Urothelium cell line (cell line): ENCODE measurements around the gene SPPL3.

Source experiments
- DNase-seq: peaks from one replicate; pipeline ENCODE4 v3.0.0; 2011; ENCODE audit warnings: low spot score, mixed read lengths
- FAIRE-seq: peaks from 2 replicates; lab custom pipeline; 2011; peaks lifted over from hg19 to GRCh38; lab: Jason Lieb, UNC

SPPL3 gene

DNA sequence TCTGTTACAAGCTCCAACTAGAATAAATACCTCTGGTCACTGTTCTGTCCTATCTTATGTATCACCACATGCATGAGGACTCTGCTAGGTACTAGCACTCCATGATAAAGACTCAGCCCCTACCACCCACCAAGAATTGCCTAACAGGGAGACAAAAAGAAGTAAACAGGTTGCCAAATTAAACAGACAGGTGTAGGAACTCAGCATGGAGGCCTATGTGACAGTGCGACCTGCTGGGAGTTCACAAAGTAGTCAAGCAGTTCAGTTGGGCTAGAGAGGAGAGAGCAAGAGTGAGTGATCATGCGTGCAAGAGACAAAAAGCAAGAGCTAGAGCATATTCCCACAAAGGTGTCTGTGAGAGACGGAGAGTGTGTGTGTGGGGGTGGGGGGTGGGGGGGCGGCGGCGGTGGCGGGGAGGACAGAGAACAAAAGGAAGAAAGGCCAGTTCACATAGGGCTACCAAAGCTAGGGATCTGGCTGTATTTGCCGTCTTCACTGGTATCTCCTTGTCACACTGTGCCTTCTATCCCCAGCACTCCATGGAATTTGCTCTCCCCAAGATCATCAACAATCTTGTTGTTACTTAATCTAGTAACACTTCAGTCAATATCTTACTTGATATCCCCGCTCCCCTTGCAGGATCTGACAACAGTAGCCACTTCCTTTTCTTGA lies 81.2 kb downstream of the SPPL3 start:
- FAIRE-seq: no peak
- DNase-seq: no peak

DNA sequence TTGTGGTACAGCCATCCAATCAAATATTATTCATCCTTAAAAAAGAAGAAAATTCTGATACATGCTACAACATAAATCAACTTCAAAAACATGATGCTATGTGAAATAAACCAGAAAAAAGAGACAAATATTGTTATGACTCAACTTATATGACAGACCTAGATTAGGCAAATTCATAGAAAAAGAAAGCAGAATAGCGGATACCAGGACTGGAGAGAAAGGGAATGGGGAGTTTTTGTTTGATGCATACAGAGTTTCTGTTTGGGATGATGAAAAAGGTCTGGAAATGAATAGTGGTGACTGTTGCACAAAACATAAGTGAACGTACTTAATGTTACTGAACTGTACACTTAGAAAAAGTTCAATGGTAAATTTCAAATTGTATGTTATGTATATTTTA lies 82.3 kb downstream of the SPPL3 start:
- FAIRE-seq: no peak
- DNase-seq: no peak

DNA sequence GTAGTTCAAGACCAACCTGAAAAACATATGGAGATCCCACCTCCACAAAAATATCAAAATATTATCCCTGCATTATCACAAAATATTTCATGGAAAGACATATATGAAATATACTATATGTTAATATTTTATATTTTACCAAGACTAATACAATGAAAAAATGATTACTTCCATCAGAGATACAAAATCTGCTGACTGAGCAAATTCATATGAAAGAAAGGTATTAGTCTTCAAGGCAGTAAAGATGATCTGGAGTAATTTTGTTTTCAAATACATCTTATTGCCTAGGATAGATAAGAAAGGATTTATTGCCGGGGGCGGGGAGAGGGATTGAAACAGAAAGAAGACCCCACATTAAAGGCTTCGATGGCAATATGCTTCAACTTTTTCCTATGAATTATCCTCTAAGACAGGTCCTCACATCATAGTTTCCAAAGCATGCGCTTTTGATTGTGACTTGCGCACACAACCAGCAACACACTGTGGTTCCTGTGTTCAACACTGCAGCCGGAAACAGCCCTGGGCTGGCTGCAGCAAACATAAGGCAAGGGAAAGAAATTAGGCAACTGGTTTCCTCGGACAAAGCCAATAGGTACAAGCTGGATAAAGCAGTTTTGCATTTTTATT lies 83.2 kb downstream of the SPPL3 start:
- no peak for FAIRE-seq

DNA sequence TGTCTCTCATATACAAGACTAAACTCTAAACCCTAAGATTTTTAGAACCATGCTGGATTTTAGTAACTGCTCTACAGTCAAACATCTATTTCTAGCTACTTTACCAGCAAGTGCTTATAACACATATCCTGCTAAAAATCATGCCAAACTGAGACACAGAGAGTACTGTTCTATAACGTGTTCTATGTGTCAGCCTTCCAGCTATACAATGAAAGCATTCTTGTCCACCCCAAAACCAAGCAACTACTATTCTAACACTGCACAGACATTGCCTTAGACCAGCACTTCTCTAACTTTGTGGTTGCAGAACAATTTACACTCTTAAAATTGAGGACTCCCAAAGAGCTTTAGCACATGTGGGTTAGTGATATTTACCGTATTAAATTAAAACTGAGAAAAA lies 85.7 kb downstream of the SPPL3 start:
- DNase-seq (no peak), FAIRE-seq (no peak)

More for the DNA sequence above, 83.2 kb downstream of the SPPL3 start:
- no peak for DNase-seq

DNA sequence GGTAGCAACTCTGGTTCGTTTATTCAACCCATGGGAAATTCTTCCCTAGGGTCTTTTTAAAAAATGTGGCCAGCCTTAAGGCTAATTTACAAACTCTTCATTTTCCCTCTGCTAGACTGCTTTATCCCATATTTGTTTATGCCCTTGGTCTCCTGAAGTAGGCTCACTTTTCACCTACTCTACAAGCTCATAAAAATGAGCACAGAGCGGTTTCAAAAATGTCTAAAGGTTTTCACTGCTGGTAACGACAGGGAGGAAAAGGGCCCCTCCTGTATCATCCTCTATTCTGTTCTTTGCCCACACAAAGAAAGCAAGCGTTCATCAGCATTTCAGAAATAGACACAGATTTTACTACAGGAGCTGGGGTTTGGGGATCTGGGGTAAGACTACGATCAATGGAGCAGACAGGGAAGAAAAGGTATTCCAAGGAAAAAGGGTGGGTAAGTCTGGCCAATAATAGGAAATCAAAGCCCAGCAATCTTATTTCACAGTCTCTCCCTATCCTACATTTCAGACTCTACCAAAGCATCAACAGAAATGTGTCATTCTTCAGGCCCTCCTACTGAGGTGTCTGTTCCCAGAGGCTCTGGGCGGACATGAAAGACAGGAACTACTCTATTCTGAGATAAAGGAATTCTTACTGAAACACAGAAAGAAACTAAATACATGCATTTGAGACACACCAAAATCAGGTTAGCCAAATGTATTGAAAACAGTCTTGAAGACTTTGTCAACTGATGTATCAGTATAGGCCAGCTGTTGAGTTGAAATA lies 86.4 kb downstream of the SPPL3 start:
- FAIRE-seq (no peak), DNase-seq (no peak)

DNA sequence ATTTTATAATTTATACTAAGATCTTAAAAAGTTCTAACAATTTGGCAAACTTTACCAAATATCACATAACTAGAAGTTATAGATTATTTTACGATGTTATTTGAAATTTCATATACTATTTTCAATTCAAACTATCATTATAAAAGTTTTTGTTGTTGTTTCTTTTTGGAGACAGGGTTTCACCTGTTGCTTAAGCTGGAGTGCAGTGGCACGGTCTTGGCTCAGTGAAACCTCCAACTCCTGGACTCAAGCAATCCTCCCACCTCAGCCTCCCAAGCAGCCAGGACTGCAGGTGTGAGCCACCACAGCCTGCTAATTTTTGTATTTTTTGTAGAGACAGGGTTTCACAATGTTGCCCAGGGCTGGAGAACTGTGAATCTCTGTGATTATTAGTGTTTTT lies 87.8 kb downstream of the SPPL3 start:
- FAIRE-seq (no peak), DNase-seq (no peak)

DNA sequence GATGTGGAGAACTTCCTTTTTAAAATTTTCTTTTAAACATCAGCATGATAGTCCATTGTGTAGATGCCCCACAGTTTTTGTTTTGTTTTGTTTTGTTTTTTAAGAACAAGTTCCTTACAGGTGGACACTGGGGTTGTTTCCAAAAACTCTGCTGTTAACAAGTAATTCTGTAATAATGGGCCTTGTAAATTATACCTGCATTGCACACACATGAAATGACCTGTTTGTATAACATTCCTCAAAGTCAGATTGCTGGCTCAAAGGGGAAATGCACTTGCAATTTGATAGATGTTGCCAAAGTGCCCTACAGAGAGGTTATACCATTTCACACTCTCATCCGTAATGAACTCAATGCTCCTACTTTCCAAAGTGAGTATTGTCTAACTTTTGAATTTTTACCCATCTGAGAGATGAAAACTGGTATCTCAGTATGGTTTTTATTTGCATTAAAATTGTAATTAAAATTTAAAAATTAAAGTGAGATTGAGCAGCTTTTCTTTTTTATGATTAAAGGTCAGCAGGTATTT lies 89.2 kb downstream of the SPPL3 start:
- DNase-seq: no peak

DNA sequence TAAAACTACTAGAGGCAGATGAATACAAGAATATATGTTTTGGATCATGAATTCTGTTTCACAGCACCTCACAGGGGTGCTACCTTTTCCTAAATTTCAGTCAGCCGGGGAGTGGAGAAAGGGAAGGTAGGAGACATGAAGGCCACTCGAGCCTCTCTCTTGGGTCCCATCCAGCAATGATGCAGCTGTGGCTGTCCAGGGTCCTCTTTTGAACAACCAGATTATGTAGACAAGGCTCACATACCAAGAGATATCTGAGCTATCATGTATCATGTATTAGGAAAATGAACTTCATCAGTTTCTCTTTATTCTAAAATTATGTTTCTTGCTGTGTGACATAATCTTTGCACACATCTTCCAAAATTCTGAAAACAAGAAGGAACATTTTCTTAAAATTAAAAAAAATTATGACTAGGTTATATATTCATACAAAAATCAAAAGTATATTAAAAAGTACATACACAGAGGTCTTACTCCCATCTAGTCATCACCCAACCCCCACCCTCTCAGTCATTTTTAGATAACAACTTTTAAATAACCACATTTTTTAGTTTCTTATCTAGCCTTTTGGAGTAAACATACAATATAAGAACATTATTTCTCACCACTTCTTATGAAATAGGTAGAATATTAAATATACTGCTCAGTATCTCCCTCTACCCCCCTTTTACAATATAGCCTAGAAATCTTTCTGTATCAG lies 89.8 kb downstream of the SPPL3 start:
- no peak for FAIRE-seq

More for the DNA sequence above, 89.2 kb downstream of the SPPL3 start:
- FAIRE-seq: no peak

DNA sequence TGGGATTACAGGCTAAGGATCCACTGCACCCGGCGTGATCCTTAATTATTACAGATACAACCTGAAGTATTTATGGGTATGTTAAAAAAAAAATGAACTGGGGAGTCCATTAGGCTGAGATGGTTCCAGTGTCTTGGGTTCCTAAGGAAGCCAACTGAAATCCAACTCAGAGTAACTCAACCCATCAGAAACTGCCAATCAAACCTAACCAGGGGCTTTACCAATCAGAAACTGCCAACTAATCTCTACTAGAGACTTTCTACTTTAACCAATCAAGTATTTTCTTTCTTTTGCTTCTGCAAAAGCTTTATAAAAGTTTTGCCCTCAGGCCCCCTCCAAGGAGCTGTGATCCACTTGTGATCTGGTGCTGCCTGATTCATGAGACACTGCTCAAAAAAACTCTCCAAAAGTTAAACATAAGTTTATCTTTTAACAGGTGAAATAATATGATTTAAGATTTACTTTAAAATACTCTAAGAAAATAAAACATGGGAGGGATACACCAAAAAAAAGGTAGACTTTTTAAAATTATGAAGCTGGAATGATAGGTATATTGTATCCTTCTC lies 90.5 kb downstream of the SPPL3 start:
- FAIRE-seq (no peak), DNase-seq (no peak)

More for the DNA sequence above, 89.8 kb downstream of the SPPL3 start:
- DNase-seq: no peak

DNA sequence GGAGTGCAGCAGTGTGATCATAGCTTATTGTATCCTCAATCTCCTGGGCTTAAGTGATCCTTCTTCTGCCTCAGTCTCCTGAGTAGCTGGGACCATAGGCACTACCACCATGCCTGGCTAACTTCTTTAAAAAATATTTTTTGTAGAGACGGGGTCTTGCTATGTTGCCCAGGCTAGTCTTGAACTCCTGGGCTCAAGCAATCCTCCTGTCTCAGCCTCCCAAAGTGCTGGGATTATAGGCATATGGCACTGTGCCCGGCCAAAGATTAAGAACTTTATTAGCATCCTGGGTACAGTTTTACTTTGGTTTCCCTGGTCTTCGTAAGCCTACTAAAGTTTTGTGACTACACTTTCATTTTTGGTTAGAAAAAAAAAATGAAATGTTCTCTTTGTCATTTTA lies 94.1 kb downstream of the SPPL3 start:
- no peak for FAIRE-seq
- no peak for DNase-seq

DNA sequence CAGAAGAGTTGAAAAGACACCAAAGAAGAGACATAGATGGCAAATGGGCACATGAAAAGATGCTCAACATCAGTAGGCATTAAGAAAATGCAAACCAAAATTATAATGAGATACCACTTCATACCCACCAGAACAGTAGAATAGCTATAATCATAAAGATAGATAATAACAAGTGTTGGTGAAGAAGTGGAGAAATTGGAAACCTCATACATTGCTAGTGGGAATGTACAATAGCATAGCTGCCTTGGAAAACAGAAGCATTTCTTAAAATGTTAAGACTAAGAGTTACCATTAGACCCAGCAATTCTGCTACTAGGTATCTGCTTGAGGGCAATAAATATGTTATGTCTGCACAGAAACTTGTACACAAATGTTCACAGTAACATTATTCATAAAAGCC lies 99.7 kb downstream of the SPPL3 start:
- FAIRE-seq (no peak), DNase-seq (no peak)

DNA sequence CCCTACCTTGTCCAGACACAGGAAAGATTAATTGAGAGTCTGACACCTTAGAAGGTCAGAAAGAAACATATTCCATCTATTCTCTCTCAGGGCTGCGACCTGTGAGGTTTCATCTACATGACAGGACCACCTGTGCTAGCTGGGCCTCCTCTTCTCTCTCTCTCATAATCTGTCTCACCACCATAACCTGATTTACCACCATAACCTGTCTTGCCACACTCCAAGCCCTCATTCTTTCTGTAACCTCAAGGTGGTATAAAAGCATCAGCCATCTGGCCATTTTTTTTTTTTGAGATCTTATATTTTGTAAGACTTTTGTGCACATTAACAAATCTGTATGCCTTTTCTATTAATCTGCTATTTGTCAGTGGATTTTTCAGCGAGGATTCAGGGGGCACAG lies 103.0 kb downstream of the SPPL3 start:
- DNase-seq (no peak), FAIRE-seq (no peak)

DNA sequence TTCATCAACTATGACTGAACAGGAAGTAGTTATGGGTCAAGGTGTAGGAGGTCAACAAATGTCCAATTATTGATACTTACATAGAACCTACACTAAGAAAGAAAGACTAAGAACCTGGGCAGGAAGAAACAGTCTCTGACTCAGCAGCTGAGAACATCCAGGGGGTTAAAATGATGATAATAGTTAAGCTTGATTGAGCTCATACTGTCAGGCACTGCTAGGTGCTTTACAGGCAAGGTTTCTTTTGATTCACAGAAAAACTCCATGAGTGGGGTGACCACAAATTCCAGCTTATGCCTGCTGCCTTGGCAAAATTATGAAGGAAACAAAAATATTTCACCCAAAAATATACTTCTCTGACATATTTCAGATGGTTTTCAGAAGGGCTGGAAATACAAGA lies 103.5 kb downstream of the SPPL3 start:
- no peak for DNase-seq
- no peak for FAIRE-seq

DNA sequence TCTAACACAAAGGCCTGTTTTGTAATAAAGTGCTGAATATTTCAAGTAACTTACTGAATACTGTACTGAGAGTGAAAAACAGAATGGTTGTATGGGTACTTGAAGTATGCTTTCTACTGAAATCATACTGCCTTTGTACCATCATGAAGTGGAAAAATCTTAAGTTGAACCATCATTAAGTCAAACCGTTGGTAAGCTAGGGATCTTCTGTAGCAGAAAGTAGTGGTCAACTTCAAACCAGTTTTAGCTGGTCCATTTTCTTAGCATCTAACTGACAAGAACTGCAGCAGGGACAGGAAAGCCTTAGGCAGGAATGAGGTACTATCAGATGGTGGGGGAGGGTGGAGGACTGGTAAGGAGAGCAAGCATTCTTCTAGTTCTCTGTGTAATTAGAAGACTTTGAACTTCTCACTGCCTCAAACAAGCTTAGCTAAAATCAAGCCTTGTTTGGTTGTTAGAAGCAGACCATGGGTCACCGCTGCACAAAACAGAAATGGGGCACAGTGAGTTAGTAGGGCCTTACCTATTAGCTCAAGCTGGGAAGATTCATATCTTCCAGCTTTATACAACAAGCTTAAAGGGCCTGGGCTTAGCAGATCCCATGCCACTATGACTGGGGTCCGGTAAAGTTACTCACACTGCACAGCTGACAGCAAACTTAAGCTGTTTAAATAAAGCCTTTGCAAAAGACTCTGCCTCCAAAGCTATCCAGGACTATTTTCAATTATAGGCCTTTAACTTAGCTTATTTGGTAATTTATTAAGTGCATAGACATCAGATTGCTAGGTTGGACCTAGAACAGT lies 104.7 kb downstream of the SPPL3 start:
- no peak for DNase-seq
- no peak for FAIRE-seq

DNA sequence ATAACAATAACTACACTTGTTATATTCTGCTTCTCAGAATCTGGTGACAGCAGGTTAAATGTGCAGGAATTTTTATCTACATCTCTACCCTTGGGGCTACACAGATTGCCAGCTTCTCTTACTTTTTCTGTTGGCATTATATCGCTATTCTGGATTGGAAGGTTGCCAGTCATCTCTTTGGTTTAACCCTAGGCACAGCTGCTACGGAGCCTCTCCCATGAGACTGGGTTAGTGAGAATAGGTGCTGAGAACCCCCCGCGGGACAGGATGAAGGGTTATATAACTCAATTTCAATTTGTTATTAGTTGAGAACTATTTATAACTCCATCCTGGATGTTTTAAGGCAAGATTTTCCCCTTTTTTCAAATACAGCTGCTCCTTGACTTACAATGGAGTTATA lies 105.5 kb downstream of the SPPL3 start:
- DNase-seq: no peak
- no peak for FAIRE-seq

DNA sequence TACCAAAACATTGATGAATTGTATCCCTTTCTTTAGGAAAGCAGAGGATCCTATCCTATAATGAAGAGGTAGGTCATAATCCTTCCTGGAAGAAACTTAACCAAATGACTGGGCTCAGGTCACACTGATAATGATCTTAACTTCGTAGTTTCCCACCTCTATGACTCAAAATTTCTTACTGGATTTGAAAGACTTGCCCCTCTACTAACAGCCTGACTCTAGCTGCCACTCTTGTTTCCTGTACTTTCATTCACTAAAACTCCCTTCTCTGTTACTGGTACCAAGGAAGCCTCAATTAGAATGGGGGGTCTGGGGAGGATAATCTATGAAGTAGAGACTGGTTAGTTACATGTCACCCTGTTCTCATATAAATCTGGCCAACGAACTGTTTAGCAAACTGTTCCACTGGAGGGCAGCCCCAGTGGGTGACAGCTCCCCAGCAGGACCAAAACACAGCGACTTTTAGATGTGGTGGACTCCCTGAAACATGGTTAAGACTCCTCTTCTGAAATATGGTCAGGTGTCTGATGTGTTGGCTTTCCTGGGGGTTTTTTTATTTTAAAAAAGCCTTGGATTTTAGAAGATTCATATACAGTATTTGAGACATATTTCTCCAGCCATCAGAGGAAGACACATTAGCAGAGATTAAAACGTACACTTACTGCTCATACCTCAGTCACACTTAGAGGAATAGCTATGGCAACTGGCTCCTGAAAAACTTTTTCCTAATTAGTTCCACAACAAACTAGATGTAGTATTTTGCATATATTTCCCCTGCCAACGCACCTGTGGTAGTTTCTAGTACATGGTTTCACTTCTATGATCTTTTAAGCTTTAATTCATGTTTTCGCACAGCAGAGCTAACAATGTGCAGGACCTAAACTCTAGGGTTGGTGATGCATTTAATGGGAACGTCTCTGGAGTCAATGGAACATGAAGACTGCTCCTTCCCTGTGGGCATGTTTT lies 106.2 kb downstream of the SPPL3 start:
- DNase-seq (no peak), FAIRE-seq (no peak)

DNA sequence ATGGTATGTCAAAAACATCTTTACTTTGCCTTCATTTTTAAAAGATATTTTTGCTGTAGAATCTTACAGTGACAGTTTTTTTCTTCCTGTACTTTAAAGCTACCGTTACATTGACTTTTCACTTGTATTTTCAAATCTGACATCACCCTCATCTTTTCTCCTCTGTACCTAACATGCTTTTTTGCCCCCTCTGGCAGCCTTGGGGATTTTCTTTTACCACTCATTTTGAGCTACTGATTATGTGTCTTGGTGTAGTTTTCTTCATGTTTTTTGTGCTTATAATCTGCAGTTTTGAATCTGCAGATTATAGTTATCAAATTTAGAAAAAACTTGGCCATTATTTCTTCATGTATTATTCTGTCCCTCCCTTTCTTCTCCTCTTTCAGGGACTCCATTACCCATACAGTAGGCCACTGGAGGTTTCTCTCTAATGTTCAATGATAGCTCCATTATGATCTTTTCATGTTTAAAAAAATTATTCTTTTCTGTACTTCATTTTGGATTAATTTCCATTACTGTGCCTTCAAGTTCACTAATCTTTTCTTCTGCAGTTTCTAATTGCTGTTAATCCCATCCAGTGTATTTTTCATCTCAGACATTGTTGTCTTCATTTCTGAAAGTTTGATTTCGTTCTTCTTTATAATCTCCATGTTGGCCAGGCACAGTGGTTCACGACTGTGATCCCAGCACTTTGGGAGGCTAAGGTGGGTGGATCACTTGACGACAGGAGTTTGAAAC lies 108.5 kb downstream of the SPPL3 start:
- no peak for DNase-seq
- no peak for FAIRE-seq

DNA sequence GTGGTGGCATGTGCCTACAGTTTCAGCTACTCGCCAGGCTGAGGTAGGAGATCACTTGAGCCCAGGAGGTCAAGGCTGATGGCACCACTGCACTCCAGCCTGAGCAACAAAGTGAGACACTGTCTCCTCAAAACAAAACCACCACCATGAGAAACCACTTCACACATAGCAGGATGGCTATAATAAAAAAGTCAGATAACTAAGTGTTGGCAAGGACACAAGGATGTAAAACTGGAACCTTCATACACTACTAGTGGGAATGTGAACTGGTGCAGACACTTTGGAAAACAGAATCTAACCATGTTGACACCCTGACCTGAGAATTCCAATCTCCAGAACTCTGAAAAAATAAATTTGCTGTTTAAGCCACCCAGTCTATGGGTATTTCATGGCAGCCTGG lies 110.8 kb downstream of the SPPL3 start:
- no peak for FAIRE-seq

More for the DNA sequence above, 110.8 kb downstream of the SPPL3 start:
- DNase-seq: no peak
